Endothelial cell (in vitro differentiated cells): Measurements from ENCODE around the gene ZNF718. TPM values are rescaled to one million over a fixed set of nuclear protein-coding genes. Genes with fewer than 3 reads are reported as not detected.
"Not testable (repeated sequence)": the region's sequence is repeated elsewhere in the genome, so short reads cannot be mapped to it uniquely, and the experiment has no call there.

Experiments
- DNase-seq: peaks from one replicate; pipeline ENCODE4 v3.0.0; 2021; ENCODE audit warnings: low spot score
- H3K27ac Mint-ChIP-seq: one replicate; pipeline ENCODE4 v1.8.0; 2021; ENCODE audit warnings: mixed read lengths, inconsistent platforms; ENCODE audit not compliant: unreplicated experiment
- H3K27me3 Mint-ChIP-seq: one replicate; pipeline ENCODE4 v1.8.0; 2021; ENCODE audit warnings: mild to moderate bottlenecking, moderate library complexity, mixed read lengths, inconsistent platforms; ENCODE audit not compliant: unreplicated experiment
- H3K36me3 Mint-ChIP-seq: one replicate; pipeline ENCODE4 v1.8.0; 2021; ENCODE audit warnings: mild to moderate bottlenecking, low read depth, mixed read lengths, inconsistent platforms; ENCODE audit not compliant: unreplicated experiment
- H3K4me1 Mint-ChIP-seq: one replicate; pipeline ENCODE4 v1.8.0; 2021; ENCODE audit warnings: mild to moderate bottlenecking, mixed read lengths, inconsistent platforms; ENCODE audit not compliant: unreplicated experiment
- H3K4me3 Mint-ChIP-seq: one replicate; pipeline ENCODE4 v1.8.0; 2021; ENCODE audit warnings: mild to moderate bottlenecking, mixed read lengths, inconsistent platforms; ENCODE audit not compliant: unreplicated experiment
- H3K9me3 Mint-ChIP-seq: one replicate; pipeline ENCODE4 v1.8.0; 2021; ENCODE audit warnings: mixed read lengths, inconsistent platforms; ENCODE audit not compliant: unreplicated experiment
- total RNA-seq: library from RNA; stranded (reverse); fragmentation: NEBNext Ultra II Directional; extraction: Animal tissue kit (Norgen Biotek cat#: 25700); gene quantifications from one replicate; pipeline ENCODE4 v1.2.1, GENCODE V29; 2021; ENCODE audit not compliant: unreplicated experiment
- TF ChIP-seq, protein P1 (sequence below): fragments of 200-600 bp; sonication (generic); IDR thresholded peaks from one replicate; pipeline ENCODE4 v1.5.0; 2021; ENCODE audit warnings: antibody characterized with exemption; ENCODE audit not compliant: unreplicated experiment

Gene ZNF718
- total RNA-seq, 1 donor from 2014 or later = 14.0 TPM

DNA sequence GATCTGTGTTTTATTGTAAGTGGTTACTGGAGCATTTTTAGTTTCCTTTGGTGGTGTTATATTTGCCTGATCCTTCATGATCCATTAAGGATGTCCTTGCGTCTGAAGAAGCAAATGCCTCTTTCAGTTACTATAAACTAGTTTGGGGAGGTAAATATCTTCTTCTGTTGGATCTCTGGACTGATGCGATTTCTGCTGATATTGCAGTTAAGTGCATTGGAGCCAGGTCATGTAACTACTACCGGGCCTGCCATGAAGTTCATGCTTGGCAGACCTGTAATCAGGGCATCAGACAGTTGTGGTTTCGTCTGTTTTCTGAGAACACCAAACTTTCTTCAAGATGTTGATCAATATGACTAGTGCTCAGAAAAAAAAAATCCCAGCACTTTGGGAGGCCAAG is 22.9 kb downstream of the ZNF718 start:
- Mint-ChIP-seq H3K4me3 (peak overlapping the region; percentile 37), H3K27me3 (no peaks in the 10 kb centered on the region), H3K27ac (no peak overlapping the region), H3K36me3 (peaks cover 66% of the 10 kb centered on the region), H3K4me1 (no peaks in the 10 kb centered on the region), H3K9me3 (peaks cover 25% of the 10 kb centered on the region)
- TF ChIP-seq, protein P1, sequence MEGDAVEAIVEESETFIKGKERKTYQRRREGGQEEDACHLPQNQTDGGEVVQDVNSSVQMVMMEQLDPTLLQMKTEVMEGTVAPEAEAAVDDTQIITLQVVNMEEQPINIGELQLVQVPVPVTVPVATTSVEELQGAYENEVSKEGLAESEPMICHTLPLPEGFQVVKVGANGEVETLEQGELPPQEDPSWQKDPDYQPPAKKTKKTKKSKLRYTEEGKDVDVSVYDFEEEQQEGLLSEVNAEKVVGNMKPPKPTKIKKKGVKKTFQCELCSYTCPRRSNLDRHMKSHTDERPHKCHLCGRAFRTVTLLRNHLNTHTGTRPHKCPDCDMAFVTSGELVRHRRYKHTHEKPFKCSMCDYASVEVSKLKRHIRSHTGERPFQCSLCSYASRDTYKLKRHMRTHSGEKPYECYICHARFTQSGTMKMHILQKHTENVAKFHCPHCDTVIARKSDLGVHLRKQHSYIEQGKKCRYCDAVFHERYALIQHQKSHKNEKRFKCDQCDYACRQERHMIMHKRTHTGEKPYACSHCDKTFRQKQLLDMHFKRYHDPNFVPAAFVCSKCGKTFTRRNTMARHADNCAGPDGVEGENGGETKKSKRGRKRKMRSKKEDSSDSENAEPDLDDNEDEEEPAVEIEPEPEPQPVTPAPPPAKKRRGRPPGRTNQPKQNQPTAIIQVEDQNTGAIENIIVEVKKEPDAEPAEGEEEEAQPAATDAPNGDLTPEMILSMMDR = no peak
- no peak for DNase-seq

- Mint-ChIP-seq H3K36me3 (peaks cover 68% of the 10 kb centered on the region), H3K4me1 (no peaks in the 10 kb centered on the region), H3K27me3 (no peaks in the 10 kb centered on the region), H3K4me3 (peak overlapping the region; percentile 42), H3K27ac (no peak overlapping the region), H3K9me3 (peaks cover 41% of the 10 kb centered on the region)
- TF ChIP-seq, protein P1 = no peak
- DNase-seq = no peak
Measured at GRCh38 chr4:161496-162284, 37.4 kb downstream of the ZNF718 start.

DNA sequence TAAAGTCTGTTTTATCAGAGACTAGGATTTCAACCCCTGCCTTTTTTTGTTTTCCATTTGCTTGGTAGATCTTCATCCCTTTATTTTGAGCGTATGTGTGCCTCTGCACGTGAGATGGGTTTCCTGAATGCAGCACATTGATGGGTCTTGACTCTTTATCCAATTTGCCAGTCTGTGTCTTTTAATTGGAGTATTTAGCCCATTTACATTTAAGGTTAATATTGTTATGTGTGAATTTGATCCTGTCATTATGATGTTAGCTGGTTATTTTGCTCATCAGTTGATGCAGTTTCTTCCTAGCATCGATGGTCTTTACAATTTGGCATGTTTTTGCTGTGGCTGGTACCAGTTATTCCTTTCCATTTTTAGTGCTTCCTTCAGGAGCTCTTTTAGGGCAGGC is 45.3 kb downstream of the ZNF718 start:
- H3K27ac Mint-ChIP-seq, H3K4me3 Mint-ChIP-seq, H3K27me3 Mint-ChIP-seq, H3K4me1 Mint-ChIP-seq, DNase-seq: not testable (repeated sequence)
- Mint-ChIP-seq H3K9me3 (peaks cover 41% of the 10 kb centered on the region), H3K36me3 (peaks cover 63% of the 10 kb centered on the region)

DNA sequence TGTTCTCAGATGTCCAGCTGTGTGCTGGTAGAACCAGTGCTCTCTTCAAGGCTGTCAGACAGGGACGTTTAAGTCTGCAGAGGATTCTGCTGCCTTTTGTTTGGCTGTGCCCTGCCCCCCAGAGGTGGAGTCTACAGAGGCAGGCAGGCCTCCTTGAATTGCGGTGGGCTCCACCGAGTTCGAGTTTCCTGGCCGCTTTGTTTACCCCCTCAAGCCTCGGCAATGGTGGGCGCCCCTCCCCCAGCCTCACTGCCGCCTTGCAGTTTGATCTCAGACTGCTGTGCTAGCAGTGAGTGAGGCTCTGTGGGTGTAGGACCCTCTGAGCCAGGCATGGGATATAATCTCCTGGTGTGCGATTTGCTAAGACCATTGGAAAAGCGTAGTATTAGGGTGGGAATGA is 47.0 kb downstream of the ZNF718 start:
- H3K36me3 Mint-ChIP-seq = peaks cover 66% of the 10 kb centered on the region

GRCh38 chr4:173666-174314 is 49.5 kb downstream of the ZNF718 start:
- Mint-ChIP-seq H3K4me1 (no peaks in the 10 kb centered on the region), H3K36me3 (peaks cover 57% of the 10 kb centered on the region), H3K27me3 (peaks cover 2% of the 10 kb centered on the region), H3K9me3 (peaks cover 29% of the 10 kb centered on the region), H3K27ac (no peak overlapping the region), H3K4me3 (peak overlapping the region; percentile 58)
- no peak for DNase-seq
- TF ChIP-seq, protein P1 = no peak

More for the DNA sequence above, 47.0 kb downstream of the ZNF718 start:
- H3K4me1 Mint-ChIP-seq, H3K27ac Mint-ChIP-seq, H3K27me3 Mint-ChIP-seq, DNase-seq: not testable (repeated sequence)
- H3K9me3 Mint-ChIP-seq = peaks cover 36% of the 10 kb centered on the region
- peak overlapping the region; percentile 65 for H3K4me3 Mint-ChIP-seq

DNA sequence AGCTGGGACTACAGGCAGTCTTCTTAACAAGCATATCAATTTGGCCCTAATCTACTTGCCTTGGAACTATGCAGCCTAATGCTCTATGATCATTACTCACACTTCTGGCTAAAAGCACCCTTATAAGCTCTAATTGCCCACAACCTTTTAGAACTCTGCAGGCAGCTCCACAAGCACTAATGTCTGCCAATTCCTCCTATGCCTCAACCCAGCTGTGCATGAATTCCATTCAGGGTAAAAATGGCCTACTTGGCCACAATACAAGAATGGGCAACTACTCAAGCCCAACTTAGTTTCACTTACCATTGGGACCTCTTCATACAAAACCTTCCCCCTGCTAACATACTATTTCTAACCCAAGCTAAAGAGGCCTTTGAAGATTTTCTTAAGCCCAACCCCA is 51.7 kb downstream of the ZNF718 start:
- TF ChIP-seq, protein P1 = no peak
- Mint-ChIP-seq H3K4me3 (peak overlapping the region; percentile 13), H3K9me3 (peaks cover 16% of the 10 kb centered on the region), H3K4me1 (no peaks in the 10 kb centered on the region), H3K36me3 (peaks cover 46% of the 10 kb centered on the region), H3K27me3 (peaks cover 2% of the 10 kb centered on the region), H3K27ac (no peak overlapping the region)
- no peak for DNase-seq
